Measurements from ENCODE around the gene C1QTNF9. TPM values are rescaled to one million over a fixed set of nuclear protein-coding genes. Genes with fewer than 3 reads are reported as not detected.
A peak's percentile ranks its signal among the peaks of the same experiment; 100 is the strongest.

The C1QTNF9 gene
- total RNA-seq, 2 experiments from 2014 or later: not detected

DNA sequence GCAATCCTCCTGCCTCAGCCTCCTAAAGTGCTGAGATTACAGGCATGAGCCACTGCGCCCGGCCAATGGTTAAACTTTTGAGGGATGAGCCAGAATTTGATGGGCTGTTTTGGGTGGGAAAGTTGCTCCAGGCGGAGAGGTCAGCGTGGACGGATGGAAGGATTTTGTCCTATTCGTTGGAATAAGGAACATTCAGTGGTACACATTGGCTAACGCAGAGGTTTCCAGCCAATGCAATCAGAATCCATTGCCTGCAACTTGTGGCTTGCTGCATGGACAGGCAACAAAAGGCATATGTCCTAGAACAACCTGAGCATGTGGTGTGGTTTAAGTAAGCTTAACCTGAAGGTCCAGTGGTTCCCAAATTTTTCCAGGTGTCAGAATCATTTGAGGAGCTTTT is 35.5 kb upstream of the C1QTNF9 start:
- Mint-ChIP-seq H3K4me3 (peak overlapping the region; percentile 70), H3K9me3 (no peaks in the 10 kb centered on the region), H3K4me1 (peaks cover 72% of the 10 kb centered on the region), H3K36me3 (peaks cover 16% of the 10 kb centered on the region), H3K27me3 (no peaks in the 10 kb centered on the region), H3K27ac (peak overlapping the region; percentile 98)
- ATAC-seq (ENCODE audit: low read depth): no peak
- POLR2A ChIA-PET: interaction anchor here (0.5 to 17.7 kb wide), 5 partner anchors 9 to 261 kb away, joined by 3 to 359 read pairs (median 12); no protein-coding TSS in a partner anchor
- no peak for DNase-seq

DNA sequence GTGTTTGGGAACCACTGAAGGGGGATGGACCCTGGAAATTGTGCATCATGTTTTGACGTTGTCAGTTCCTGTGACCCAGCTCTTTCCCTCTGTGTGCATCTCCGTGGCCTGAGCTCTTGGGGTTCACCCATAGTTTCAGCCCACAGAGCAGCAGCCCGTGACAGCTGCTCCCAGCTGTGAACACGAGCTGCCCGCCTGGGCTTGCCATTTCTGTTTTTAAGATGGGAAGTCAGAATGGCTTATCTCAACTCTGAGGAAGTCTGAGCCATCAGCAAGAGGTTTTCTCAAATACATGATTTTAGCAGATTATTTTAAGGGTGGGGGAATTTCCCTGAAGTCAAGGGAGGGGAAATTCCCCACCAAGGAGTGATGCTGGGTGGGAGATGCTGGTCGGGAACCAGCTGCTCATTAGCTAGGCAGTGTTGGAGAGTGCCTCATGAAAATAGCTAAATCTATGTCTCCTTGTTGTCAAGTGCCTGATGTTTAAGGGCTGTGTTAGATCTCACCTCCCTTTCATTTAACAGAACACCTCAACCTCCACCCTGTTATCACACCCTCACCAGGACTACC is 34.8 kb upstream of the C1QTNF9 start:
- Mint-ChIP-seq H3K4me3 (peak overlapping the region; percentile 70), H3K9me3 (no peaks in the 10 kb centered on the region), H3K27me3 (no peaks in the 10 kb centered on the region), H3K27ac (peak overlapping the region; percentile 98), H3K4me1 (peaks cover 75% of the 10 kb centered on the region), H3K36me3 (peaks cover 19% of the 10 kb centered on the region)
- ATAC-seq (ENCODE audit: low read depth) (peak; percentile 43), DNase-seq (peak; percentile 56)
- POLR2A ChIA-PET: interaction anchor here (1.2 to 17.7 kb wide), 4 partner anchors 9 to 19 kb away, joined by 3 to 359 read pairs (median 28); no protein-coding TSS in a partner anchor

DNA sequence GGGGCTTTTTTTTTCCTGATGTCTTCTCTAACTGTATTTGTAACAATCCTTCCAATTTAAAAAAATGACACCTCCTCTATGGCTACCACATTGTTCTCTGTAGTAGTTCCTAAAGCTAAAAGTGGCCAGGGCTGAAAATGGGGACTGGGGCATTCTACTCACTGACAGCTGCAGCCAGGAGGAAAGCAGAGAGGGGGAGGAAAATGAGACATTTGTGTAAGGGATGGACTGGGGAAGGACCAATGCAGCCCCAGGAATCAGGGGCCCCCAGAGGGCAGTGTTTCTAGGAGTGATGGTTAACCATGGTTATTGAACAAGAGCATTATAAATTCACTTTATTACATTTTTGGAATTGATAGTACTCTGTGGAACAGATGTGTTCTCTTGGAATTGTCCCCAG is 34.3 kb upstream of the C1QTNF9 start:
- Mint-ChIP-seq H3K9me3 (no peaks in the 10 kb centered on the region), H3K27ac (peak overlapping the region; percentile 98), H3K36me3 (peaks cover 23% of the 10 kb centered on the region), H3K27me3 (no peaks in the 10 kb centered on the region), H3K4me3 (peak overlapping the region; percentile 70), H3K4me1 (peaks cover 72% of the 10 kb centered on the region)
- POLR2A ChIA-PET: interaction anchor here (1.2 to 17.7 kb wide), 4 partner anchors 8 to 20 kb away, joined by 3 to 359 read pairs (median 28); no protein-coding TSS in a partner anchor
- DNase-seq: no peak
- ATAC-seq (ENCODE audit: low read depth): no peak

DNA sequence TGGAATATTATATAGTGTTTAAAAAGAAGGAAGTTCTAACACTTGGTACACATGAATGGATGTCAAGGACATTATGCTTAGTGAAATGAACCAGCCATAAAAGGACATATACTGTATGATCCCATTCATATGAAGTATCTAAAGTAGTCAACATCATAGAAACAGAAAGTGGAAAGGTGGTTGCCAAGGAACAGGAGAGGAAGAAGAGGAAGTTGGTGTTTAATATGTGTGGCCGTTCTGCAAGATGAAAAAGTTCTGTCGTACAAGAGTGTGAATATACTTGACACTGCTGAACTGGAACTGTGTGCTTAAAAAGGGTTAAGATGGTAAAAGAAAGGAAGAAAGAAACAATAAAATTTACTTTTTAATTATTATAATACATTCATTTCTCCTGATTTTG is 33.1 kb upstream of the C1QTNF9 start:
- H3K4me1 Mint-ChIP-seq: peaks cover 66% of the 10 kb centered on the region
- H3K27me3 Mint-ChIP-seq: no peaks in the 10 kb centered on the region
- POLR2A ChIA-PET: interaction anchor here (17.7 kb wide), 1 partner anchor 21 kb away, joined by 359 read pairs; no protein-coding TSS in a partner anchor
- H3K36me3 Mint-ChIP-seq: peaks cover 19% of the 10 kb centered on the region
- H3K4me3 Mint-ChIP-seq: peak overlapping the region; percentile 74
- H3K9me3 Mint-ChIP-seq: no peaks in the 10 kb centered on the region
- ATAC-seq (ENCODE audit: low read depth) (peak; percentile 18), DNase-seq (no peak)
- peak overlapping the region; percentile 75 for H3K27ac Mint-ChIP-seq

DNA sequence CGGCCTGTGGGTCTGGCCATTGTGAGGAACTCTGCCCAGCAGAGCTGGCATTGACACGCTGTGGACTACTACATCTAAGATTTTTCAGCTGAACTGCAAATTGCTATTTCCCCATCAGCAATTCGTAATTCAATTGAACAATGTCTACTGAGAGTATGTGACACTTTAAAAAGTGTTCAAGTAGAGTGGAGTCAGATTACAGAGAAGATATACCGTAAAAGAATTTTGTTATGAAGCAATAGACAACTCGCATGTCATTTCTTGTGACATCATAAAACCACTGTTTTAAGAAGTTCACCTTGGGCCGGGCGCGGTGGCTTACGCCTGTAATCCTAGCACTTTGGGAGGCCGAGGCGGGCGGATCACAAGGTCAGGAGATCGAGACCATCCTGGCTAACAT is 32.5 kb upstream of the C1QTNF9 start:
- H3K9me3 Mint-ChIP-seq: no peaks in the 10 kb centered on the region
- POLR2A ChIA-PET: interaction anchor here (17.7 kb wide), 1 partner anchor 22 kb away, joined by 359 read pairs; no protein-coding TSS in a partner anchor
- ATAC-seq (ENCODE audit: low read depth) (no peak), DNase-seq (no peak)
- no peak overlapping the region for H3K27ac Mint-ChIP-seq
- H3K4me3 Mint-ChIP-seq: no peak overlapping the region
- H3K36me3 Mint-ChIP-seq: peaks cover 20% of the 10 kb centered on the region
- no peaks in the 10 kb centered on the region for H3K27me3 Mint-ChIP-seq
- H3K4me1 Mint-ChIP-seq: peaks cover 62% of the 10 kb centered on the region

DNA sequence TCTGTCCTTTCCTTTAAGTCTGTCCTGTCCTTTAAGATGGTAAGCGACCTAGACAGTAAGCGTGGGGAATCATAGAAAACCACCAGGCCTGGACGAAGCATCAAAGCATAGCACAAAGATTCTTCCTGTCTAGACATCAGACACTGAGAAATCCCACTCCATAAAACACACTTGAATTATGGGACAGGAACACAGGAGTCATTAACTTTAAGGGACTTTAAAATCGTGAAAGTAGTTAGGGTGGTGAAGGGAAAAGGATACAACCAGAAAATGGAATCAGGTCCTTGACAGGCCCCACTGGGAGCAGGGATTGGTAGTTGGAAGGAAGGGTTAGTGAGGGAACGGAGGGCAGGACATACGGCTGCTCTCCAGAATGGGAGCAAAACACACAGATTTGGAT is 31.6 kb upstream of the C1QTNF9 start:
- peaks cover 60% of the 10 kb centered on the region for H3K4me1 Mint-ChIP-seq
- DNase-seq (no peak), ATAC-seq (ENCODE audit: low read depth) (no peak)
- H3K36me3 Mint-ChIP-seq: peaks cover 19% of the 10 kb centered on the region
- no peak overlapping the region for H3K4me3 Mint-ChIP-seq
- H3K27ac Mint-ChIP-seq: peak overlapping the region; percentile 71
- H3K27me3 Mint-ChIP-seq: no peaks in the 10 kb centered on the region
- POLR2A ChIA-PET: interaction anchor here (1.1 to 17.7 kb wide), 2 partner anchors 23 to 29 kb away, joined by 4 to 359 read pairs; no protein-coding TSS in a partner anchor
- no peaks in the 10 kb centered on the region for H3K9me3 Mint-ChIP-seq

DNA sequence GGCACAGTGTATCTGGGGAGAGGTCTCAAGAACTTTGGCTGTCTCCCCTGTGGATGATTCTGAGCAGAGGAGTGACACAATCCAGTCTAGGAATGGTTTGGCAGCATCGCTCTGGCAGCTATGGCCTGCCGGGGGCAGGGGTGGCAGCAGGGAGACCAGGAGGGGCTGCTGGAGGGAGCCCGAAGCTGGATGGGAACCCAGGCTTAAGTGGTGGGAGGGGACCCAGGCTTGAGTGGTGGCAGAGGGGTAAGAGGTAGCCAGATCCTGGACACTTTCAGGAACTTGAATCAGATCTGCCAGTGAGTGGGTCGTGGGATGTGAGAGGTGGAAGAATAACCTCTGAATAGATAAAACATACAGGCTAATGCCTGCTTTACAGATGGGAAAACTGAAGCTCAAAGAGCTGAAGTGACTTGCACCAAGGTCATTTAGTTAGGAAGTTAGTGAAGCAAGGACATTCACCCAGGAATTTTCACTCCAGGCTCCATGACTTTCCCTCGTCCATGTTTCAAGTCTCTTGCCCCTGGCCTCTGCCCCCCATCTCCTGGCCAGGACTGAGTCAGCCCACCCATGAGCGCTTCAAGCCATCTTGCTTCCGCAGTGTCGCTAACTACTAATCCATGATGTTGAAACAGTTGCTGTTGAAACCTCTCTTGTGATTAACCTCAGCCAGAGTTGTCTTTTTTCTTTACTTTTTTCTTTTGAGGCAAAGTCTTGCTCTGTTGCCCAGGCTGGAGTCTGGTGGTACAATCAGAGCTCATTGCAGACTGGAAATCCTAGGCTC is 29.9 kb upstream of the C1QTNF9 start:
- no peaks in the 10 kb centered on the region for H3K9me3 Mint-ChIP-seq
- peaks cover 48% of the 10 kb centered on the region for H3K4me1 Mint-ChIP-seq
- peak overlapping the region; percentile 2 for H3K4me3 Mint-ChIP-seq
- DNase-seq (no peak), ATAC-seq (ENCODE audit: low read depth) (no peak)
- POLR2A ChIA-PET: no interaction called here
- H3K27ac Mint-ChIP-seq: peak overlapping the region; percentile 44
- no peaks in the 10 kb centered on the region for H3K27me3 Mint-ChIP-seq
- H3K36me3 Mint-ChIP-seq: peaks cover 27% of the 10 kb centered on the region

DNA sequence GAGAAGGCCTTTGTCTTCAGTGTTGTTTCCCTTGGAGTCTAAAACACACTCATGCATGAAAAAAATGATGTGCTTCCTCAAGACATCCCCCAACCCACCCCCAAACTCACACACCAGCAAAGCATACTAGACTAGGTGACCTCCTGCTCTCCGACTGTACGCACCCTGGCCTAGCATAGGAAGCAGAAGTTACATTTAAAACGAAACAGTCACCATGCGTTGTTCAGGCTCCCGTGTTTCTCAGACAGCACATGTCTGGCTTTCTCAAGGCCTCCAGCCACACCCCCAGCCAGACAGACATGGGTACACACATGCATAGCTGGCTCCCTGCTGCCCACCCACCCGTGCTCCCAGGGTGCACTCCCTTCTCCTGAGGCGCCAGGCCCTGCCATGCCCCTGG is 28.7 kb upstream of the C1QTNF9 start:
- Mint-ChIP-seq H3K36me3 (peaks cover 32% of the 10 kb centered on the region), H3K27me3 (no peaks in the 10 kb centered on the region), H3K9me3 (no peaks in the 10 kb centered on the region), H3K27ac (peak overlapping the region; percentile 23), H3K4me3 (no peak overlapping the region), H3K4me1 (peaks cover 38% of the 10 kb centered on the region)
- ATAC-seq (ENCODE audit: low read depth) (no peak), DNase-seq (no peak)
- POLR2A ChIA-PET: interaction anchor here (1.1 kb wide), 1 partner anchor 29 kb away, joined by 4 read pairs; no protein-coding TSS in a partner anchor

DNA sequence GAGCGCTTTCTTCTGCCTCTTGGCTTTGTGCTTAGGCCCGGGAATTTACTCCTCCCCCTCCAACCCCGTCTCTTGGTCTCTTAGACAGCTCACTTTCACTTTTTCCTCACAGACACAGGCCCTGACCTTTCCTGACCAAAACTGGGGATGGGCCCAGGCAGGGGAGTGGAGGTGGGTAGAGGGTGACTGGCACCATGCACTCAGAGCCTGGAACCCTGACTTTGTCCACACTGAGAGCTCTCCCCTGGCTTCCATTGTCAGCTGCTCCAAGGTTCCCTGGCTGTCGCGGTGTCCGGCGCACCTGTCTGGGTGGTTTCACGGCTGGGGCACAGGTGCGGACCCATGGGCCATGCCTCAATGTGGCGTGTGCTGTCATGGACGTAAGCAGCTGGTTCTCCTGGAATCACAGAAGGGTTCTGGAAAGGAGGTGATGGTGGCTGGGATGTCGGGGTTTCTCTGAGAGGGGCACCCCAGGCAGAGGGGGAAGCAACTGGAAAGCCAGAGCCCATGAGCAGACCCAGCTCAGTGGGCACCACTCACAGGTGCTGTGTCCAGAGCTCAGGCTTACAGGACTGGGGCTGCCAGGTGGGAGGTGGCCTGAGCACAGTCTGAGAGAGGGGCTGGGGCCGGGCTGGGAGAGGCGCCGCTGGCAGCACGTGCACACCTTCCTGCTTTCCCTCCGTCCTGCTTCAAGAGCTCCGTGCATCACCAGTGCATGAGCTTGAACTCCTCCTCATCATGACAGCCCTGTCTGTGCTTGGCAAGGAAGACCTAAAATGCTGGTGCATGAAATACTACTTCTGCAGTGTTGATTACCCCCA is 28.0 kb upstream of the C1QTNF9 start:
- no peaks in the 10 kb centered on the region for H3K27me3 Mint-ChIP-seq
- H3K27ac Mint-ChIP-seq: peak overlapping the region; percentile 23
- no peaks in the 10 kb centered on the region for H3K9me3 Mint-ChIP-seq
- ATAC-seq (ENCODE audit: low read depth) (no peak), DNase-seq (no peak)
- H3K36me3 Mint-ChIP-seq: peaks cover 30% of the 10 kb centered on the region
- POLR2A ChIA-PET: interaction anchor here (1.1 kb wide), 1 partner anchor 30 kb away, joined by 4 read pairs; no protein-coding TSS in a partner anchor
- peaks cover 31% of the 10 kb centered on the region for H3K4me1 Mint-ChIP-seq
- H3K4me3 Mint-ChIP-seq: no peak overlapping the region

DNA sequence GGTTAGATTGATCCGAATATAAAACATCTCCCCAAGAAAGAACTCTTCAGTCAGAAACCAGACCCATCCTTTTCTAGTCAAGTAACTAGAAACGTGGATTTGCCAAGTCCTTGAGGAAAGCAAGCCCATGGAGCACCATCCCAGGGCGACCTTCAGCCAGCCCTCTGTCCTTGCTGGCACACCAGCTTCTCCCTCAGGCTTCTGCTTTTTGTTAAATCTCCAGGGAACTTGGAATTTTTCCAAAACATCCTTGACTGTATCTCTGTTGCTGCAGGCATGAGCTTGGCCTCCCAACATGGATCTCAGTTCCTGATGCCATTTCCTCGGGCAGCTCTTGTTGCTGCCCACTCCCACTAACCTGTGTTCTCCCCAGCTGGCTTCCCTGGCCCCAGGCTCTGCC is 27.1 kb upstream of the C1QTNF9 start:
- Mint-ChIP-seq H3K27me3 (no peaks in the 10 kb centered on the region), H3K27ac (no peak overlapping the region), H3K9me3 (no peaks in the 10 kb centered on the region), H3K4me1 (peaks cover 26% of the 10 kb centered on the region), H3K36me3 (peaks cover 27% of the 10 kb centered on the region), H3K4me3 (no peak overlapping the region)
- ATAC-seq (ENCODE audit: low read depth) (no peak), DNase-seq (no peak)
- POLR2A ChIA-PET: no interaction called here

DNA sequence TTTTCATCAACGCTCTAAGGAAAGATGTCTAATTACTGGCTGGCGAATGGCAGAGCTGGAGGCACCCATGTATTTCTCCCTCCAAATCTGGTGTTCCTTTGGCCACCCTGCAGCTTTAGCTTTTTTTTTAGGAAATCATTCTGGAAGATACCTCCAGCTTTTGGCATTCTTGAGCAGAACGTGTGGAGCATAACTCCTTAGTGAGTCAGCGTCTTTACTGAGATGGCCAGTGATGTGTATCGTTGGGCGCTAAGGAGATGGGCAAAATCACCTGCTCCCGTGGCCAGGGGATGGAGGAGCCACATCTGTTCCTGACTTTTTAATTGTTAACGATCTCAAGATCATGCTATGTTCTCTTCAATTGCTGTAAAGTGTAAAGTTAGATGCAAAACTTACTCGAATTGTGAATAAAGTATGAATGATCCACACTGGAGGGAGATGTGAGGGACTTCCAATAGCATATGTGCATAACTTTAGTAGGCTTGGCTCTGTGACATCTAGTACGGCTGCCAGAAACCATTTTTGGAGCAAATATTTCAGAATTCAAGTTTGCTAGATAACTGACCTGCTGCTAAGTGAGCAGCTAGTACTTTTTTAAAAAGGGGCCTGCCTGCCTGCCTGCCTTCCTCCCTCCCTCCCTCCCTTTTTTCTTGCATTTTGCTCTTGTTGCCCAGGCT is 24.4 kb upstream of the C1QTNF9 start:
- peaks cover 11% of the 10 kb centered on the region for H3K4me1 Mint-ChIP-seq
- peaks cover 33% of the 10 kb centered on the region for H3K36me3 Mint-ChIP-seq
- no peaks in the 10 kb centered on the region for H3K27me3 Mint-ChIP-seq
- no peak overlapping the region for H3K27ac Mint-ChIP-seq
- no peak for ATAC-seq (ENCODE audit: low read depth)
- POLR2A ChIA-PET: no interaction called here
- H3K4me3 Mint-ChIP-seq: no peak overlapping the region
- DNase-seq: no peak
- no peaks in the 10 kb centered on the region for H3K9me3 Mint-ChIP-seq

DNA sequence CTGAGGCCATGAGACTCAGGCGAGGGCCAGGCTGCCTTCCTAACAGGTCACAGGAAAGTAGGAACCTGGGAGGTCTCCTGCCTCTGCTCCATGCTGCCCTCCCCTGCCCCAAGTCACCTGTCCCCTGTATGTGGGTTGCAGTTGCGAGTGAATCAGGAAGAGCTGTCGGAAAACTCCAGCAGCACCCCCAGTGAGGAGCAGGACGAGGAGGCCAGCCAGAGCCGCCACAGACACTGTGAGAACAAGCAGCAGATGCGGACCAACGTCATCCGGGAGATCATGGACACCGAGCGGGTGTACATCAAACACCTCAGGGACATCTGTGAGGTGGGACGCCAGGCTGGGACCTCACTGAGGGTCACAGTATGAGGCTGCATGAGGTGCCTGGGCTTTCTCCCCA is 22.8 kb upstream of the C1QTNF9 start:
- no peak for ATAC-seq (ENCODE audit: low read depth)
- Mint-ChIP-seq H3K27me3 (no peaks in the 10 kb centered on the region), H3K36me3 (peaks cover 34% of the 10 kb centered on the region), H3K27ac (no peak overlapping the region), H3K9me3 (no peaks in the 10 kb centered on the region), H3K4me1 (peaks cover 9% of the 10 kb centered on the region), H3K4me3 (no peak overlapping the region)
- no peak for DNase-seq
- POLR2A ChIA-PET: no interaction called here

All from activated naive CD8-positive, alpha-beta T cell treated with anti-CD3 and anti-CD28 coated beads, Interleukin-2, amount 10 ng/mL, durations not matched to agents 7 days and 5 days (primary cell).